HCT116 (cell line): ENCODE results near the gene ZSWIM3.

Experiments used
- CBX3 ChIP-seq: IDR thresholded peaks from 2 replicates; pipeline ENCODE4 v1.6.1; 2012; ENCODE audit warnings: low read depth
- CEBPB ChIP-seq: IDR thresholded peaks from 2 replicates; pipeline ENCODE4 v1.6.1; 2012; ENCODE audit warnings: low read depth
- CTCF ChIP-seq, 3 experiments: fragments of 200-600 bp in 1 of 3; sonication (generic) in 1 of 3; IDR thresholded peaks in 2 of 3; conservative IDR thresholded peaks in 1 of 3; 2 replicates each; pipeline ENCODE4 v1.5.1; 2012 to 2017; ENCODE audit warnings: low read depth in 2 of 3, low read length in 2 of 3, antibody characterized with exemption in 1 of 3, borderline replicate concordance in 1 of 3, control low read depth in 1 of 3, mild to moderate bottlenecking in 1 of 3, mixed read lengths in 1 of 3, mixed run types in 1 of 3, moderate library complexity in 1 of 3; ENCODE audit not compliant: insufficient read depth in 1 of 3
- ELF1 ChIP-seq: IDR thresholded peaks from 2 replicates; pipeline ENCODE4 v1.6.1; 2012; ENCODE audit warnings: low read depth, borderline replicate concordance
- EZH2 ChIP-seq: fragments of 200-600 bp; sonication (generic); IDR thresholded peaks from 2 replicates; pipeline ENCODE4 v1.6.1; 2017; ENCODE audit warnings: antibody characterized with exemption, mixed run types
- EZH2phosphoT487 ChIP-seq: fragments of 200-600 bp; IDR thresholded peaks from 2 replicates; pipeline ENCODE4 v1.6.1; 2018; ENCODE audit warnings: antibody characterized with exemption, borderline replicate concordance
- JUND ChIP-seq: IDR thresholded peaks from 2 replicates; pipeline ENCODE4 v1.6.1; 2012
- POLR2A ChIP-seq: IDR thresholded peaks from 2 replicates; pipeline ENCODE4 v1.7.0; 2011; ENCODE audit warnings: borderline replicate concordance; ENCODE audit not compliant: insufficient read depth, insufficient read length; ENCODE audit errors: extremely low read depth
- POLR2AphosphoS5 ChIP-seq: IDR thresholded peaks from 2 replicates; pipeline ENCODE4 v1.6.1; 2011; ENCODE audit warnings: mild to moderate bottlenecking, low read depth, low read length, moderate library complexity
- RAD21 ChIP-seq: IDR thresholded peaks from 2 replicates; pipeline ENCODE4 v1.6.1; 2012; ENCODE audit warnings: low read depth, mild to moderate bottlenecking
- SP1 ChIP-seq: IDR thresholded peaks from 2 replicates; pipeline ENCODE4 v1.6.1; 2012; ENCODE audit warnings: low read depth
- ZBTB33 ChIP-seq: IDR thresholded peaks from 2 replicates; pipeline ENCODE4 v1.6.1; 2011; ENCODE audit warnings: mild to moderate bottlenecking, low read length, moderate library complexity; ENCODE audit not compliant: insufficient replicate concordance; ENCODE audit errors: extremely low read depth
- ZFX ChIP-seq: fragments of 450-650 bp; IDR thresholded peaks from 2 replicates; pipeline ENCODE4 v1.6.1; 2017
- ZNF274 ChIP-seq: fragments of 200-500 bp; sonication (Bioruptor generic); IDR thresholded peaks from 2 replicates; pipeline ENCODE4 v1.6.1; 2014; ENCODE audit warnings: mild to moderate bottlenecking, low read depth, low read length, inconsistent platforms

- TF ChIP-seq SP1: no peak
- TF ChIP-seq CEBPB: no peak
- no peak for TF ChIP-seq RAD21
- no peak for TF ChIP-seq EZH2phosphoT487
- no peak for TF ChIP-seq JUND
- no peak for TF ChIP-seq EZH2
- no peak for TF ChIP-seq CTCF (IDR thresholded peaks at IDR 0.05 in 2 of 3, conservative IDR thresholded peaks at IDR 0.05 in 1 of 3; ENCODE audit: borderline replicate concordance in 1 of 3, insufficient read depth in 1 of 3, low read depth in 2 of 3, low read length in 2 of 3)
- no peak for TF ChIP-seq ZFX
- TF ChIP-seq ELF1: no peak
- TF ChIP-seq CBX3: no peak
- no peak for TF ChIP-seq POLR2A
- no peak for TF ChIP-seq ZNF274
- no peak for TF ChIP-seq ZBTB33
- no peak for TF ChIP-seq POLR2AphosphoS5
These were observed 3.9 kb upstream of the ZSWIM3 start for GRCh38 chr20:45853484-45853883.
